HFF-Myc (cell line): ENCODE measurements around the gene KIAA1614.

Experiments used
- DNase-seq: peaks from one replicate; pipeline ENCODE4 v3.0.0-alpha.2; 2011; ENCODE audit warnings: low read depth; ENCODE audit errors: extremely low read depth
- H3K4me3 ChIP-seq: replicated peaks from 2 replicates; pipeline ENCODE4 v1.5.1; 2011; ENCODE audit warnings: low read depth, mild to moderate bottlenecking, control low read depth, low read length
- CTCF ChIP-seq: IDR thresholded peaks from 2 replicates; pipeline ENCODE4 v1.5.1; 2012; ENCODE audit warnings: mild to moderate bottlenecking, low read depth, low read length, control low read depth; ENCODE audit errors: missing control alignments

Gene KIAA1614

GRCh38 chr1:180898441-180899219 lies 14.1 kb upstream of the KIAA1614 start:
- no peak for DNase-seq
- no peak for TF ChIP-seq CTCF
- no peak overlapping the region for H3K4me3 ChIP-seq

GRCh38 chr1:180899262-180899661 lies 13.4 kb upstream of the KIAA1614 start:
- no peak for TF ChIP-seq CTCF
- DNase-seq = no peak
- no peak overlapping the region for H3K4me3 ChIP-seq

GRCh38 chr1:180901076-180901990 lies 11.4 kb upstream of the KIAA1614 start:
- no peak overlapping the region for H3K4me3 ChIP-seq
- TF ChIP-seq CTCF = no peak
- no peak for DNase-seq

- no peak for TF ChIP-seq CTCF
- DNase-seq = no peak
- H3K4me3 ChIP-seq = no peak overlapping the region
Measured at GRCh38 chr1:180902541-180902940, 10.2 kb upstream of the KIAA1614 start.

GRCh38 chr1:180905927-180906326 lies 6.8 kb upstream of the KIAA1614 start:
- H3K4me3 ChIP-seq = no peak overlapping the region
- DNase-seq = no peak
- TF ChIP-seq CTCF = no peak

GRCh38 chr1:180906511-180906910 lies 6.2 kb upstream of the KIAA1614 start:
- DNase-seq = no peak
- no peak for TF ChIP-seq CTCF
- no peak overlapping the region for H3K4me3 ChIP-seq
